HUES48 (cell line): ENCODE results near the gene ITK.

Experiments
- H3K27ac ChIP-seq: one replicate; pipeline ENCODE4 v1.7.0; 2013; ENCODE audit warnings: low read depth, low read length, inconsistent platforms
- H3K27me3 ChIP-seq: 2 replicates; pipeline ENCODE4 v1.6.1; 2013; ENCODE audit warnings: mild to moderate bottlenecking, low read length; ENCODE audit not compliant: control insufficient read depth, insufficient read depth
- H3K36me3 ChIP-seq: 2 replicates; pipeline ENCODE4 v1.6.1; 2013; ENCODE audit warnings: low read length; ENCODE audit not compliant: control insufficient read depth, insufficient read depth
- H3K4me1 ChIP-seq: 2 replicates; pipeline ENCODE4 v1.6.1; 2013; ENCODE audit warnings: mild to moderate bottlenecking, low read length; ENCODE audit not compliant: control insufficient read depth, insufficient read depth
- H3K4me3 ChIP-seq: 2 replicates; pipeline ENCODE4 v1.5.1; 2013; ENCODE audit warnings: mild to moderate bottlenecking, low read depth, low read length
- H3K9ac ChIP-seq: 2 replicates; pipeline ENCODE4 v1.6.1; 2013; ENCODE audit warnings: mild to moderate bottlenecking, low read depth, low read length, moderate library complexity
- H3K9me3 ChIP-seq: 2 replicates; pipeline ENCODE4 v1.6.1; 2013; ENCODE audit warnings: low read length; ENCODE audit not compliant: control insufficient read depth, insufficient read depth

ITK gene

GRCh38 chr5:157180374-157181264 lies at the start of gene ITK:
Gene ITK (plus strand): TSS chr5:157180840. CDS start chr5:157180978, 138 bp downstream.
- H3K9ac ChIP-seq, result no peak within 1 kb of the TSS
- H3K27me3 ChIP-seq, result peaks cover 30% of the 10 kb centered on the region
- no peaks in the 10 kb centered on the region for H3K4me1 ChIP-seq
- no peak within 1 kb of the TSS for H3K4me3 ChIP-seq
- H3K27ac ChIP-seq, result no peak within 1 kb of the TSS
- no peaks in the 10 kb centered on the region for H3K9me3 ChIP-seq
- no peaks in the 10 kb centered on the region for H3K36me3 ChIP-seq

DNA sequence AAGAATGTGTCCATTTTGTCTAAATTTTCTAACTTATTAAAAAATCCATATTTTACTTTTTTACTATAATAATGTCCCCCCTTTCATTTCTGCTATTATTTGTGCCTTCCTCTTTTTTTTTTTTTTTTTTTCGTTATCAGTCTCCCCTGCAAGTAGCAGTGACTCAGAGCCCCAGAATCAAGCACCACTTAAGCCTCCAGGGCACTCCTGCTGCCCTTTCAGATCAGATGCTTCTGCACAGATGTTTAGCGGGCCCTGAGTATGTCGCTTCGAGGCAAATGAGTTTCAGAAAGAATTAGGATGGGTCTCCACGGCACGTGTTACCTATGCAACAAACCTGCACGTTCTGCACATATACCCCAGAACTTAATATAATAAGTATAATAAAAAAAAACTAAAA lies 49.7 kb upstream of the ITK start:
- Histone ChIP-seq H3K4me1 (0 out of 2 replicates have a peak, but pooled peaks cover 2% of the 10 kb centered on the region), H3K27me3 (no peaks in the 10 kb centered on the region), H3K36me3 (no peaks in the 10 kb centered on the region), H3K4me3 (no peak overlapping the region), H3K9ac (no peak overlapping the region), H3K27ac (no peak overlapping the region), H3K9me3 (no peaks in the 10 kb centered on the region)

DNA sequence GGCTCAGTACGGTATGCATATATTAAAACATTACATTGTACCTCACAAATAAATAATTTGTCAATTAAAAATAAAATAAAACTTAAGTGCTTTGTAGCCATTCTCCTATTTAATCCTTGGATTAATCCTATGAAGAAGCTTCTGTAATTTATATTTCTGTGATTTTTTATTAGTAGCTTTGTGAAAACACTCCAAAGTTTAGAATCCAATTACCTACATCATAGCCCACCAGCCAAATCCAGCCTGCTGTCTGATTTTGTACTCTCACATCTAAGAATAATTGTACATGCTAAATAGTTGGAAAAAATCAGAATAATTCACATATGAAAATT lies 48.4 kb upstream of the ITK start:
- Histone ChIP-seq H3K4me3 (no peak overlapping the region), H3K36me3 (0 out of 2 replicates have a peak, but pooled peaks cover 3% of the 10 kb centered on the region), H3K9ac (no peak overlapping the region), H3K27ac (no peak overlapping the region), H3K27me3 (no peaks in the 10 kb centered on the region), H3K9me3 (no peaks in the 10 kb centered on the region), H3K4me1 (0 out of 2 replicates have a peak, but pooled peaks cover 2% of the 10 kb centered on the region)

DNA sequence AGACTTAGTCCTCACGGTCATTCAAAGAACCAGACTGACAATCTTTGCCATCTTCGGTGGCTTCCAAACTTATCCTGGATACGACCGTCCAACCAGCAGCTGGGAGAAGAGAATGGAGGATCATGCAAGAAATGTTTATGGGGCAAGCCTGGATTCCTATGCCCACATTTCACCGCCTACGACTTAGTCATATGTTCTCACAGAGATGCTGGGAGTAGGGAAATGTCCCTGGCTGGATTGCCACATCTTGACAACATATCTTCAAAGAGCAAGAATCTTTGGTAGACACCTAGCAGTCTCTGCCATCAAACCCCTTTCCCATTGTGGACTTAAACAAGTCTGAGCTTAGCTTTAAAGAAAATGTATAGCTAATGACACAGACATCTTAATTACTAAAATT lies 42.9 kb upstream of the ITK start:
- Histone ChIP-seq H3K9ac (no peak overlapping the region), H3K27ac (no peak overlapping the region), H3K36me3 (peaks cover 24% of the 10 kb centered on the region), H3K9me3 (no peaks in the 10 kb centered on the region), H3K27me3 (no peaks in the 10 kb centered on the region), H3K4me3 (no peak overlapping the region), H3K4me1 (no peaks in the 10 kb centered on the region)

DNA sequence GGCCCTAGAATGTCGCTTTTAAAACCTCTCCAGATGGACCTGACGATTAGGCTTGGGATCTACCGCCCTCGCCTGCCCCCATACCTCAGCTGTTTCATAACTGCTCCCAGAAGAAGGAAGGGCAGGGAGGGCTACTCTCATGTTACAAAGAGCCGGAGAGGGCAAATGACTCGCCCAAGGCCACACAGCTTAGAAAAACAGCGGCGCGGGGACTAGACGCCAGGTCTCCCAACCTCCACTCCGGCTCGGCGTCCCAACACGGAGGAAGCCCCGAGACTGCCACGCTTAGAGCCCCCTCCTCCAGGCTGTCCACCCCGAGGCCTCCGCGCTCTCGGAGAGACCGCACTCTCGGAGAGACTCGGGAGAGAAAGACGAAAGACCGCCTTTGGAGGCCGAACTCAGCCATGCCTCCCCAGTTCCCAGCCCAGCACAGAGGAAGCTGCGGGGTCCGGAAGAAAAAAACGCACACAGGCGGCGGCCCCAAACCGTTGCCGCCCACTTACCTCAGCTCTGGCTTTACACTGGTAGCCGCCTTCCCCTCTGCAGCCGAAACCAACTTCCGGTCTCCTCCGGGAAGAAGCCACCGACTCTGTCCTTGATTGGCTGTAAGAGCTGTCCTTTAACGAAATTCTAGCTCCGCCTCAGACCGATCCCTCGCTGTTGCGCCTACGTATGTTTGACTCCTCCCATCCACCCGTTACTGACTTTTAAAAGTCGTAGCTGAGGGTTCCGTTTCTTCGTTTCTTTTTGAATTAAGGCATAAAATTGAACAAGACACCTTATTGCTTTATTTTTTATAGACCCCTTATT lies 38.1 kb upstream of the ITK start, which contains the start of gene MED7:
MED7 (minus strand) TSS at position 549 of the 810 bp plus-strand sequence. CDS start 3,434 bp downstream, outside the sequence.
- peak within 1 kb of the TSS; percentile 86 for H3K27ac ChIP-seq
- H3K27me3 ChIP-seq, result no peaks in the 10 kb centered on the region
- H3K4me1 ChIP-seq, result no peaks in the 10 kb centered on the region
- no peaks in the 10 kb centered on the region for H3K9me3 ChIP-seq
- peak within 1 kb of the TSS; percentile 85 for H3K9ac ChIP-seq
- peak within 1 kb of the TSS; percentile 90 for H3K4me3 ChIP-seq
- peaks cover 19% of the 10 kb centered on the region for H3K36me3 ChIP-seq

DNA sequence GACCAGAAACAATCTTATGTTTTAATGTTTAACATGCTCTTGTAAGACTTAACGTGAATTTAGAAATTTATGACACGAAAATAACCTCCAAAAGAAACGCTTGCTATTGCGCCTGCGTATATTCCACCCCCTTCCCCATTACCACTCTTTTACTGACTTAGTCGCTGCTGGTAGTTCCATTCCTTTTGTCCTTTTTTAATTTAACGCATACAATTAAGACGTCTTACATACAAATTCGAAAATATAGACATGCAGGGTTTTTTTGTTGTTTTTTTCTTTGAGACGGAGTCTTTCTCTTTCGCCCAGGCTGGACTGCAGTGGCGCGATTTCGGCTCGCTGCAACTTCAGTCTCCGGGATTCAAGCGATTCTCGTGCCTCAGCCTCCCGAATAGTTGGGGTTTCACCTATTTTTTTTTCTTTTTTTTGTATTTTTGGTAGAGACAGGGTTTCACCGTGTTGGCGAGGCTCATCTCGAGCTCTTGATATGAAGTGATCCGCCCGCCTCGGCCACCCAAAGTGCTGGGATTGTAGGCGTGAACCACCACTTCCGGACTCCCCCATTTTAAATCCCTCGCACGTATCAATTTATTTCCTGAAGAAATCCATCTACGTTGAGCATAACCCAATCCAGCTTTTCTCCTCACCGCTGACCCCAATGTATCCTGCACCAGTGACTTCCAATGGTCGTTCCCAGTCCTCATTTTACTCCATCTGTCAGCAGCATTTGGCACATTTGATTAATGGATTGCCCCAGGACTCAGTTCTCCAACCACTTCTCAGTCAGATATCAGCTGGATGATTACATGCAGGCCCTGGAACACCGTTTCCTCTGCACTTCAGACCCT lies 37.3 kb upstream of the ITK start:
- Histone ChIP-seq H3K27me3 (no peaks in the 10 kb centered on the region), H3K27ac (peak overlapping the region; percentile 45), H3K4me1 (no peaks in the 10 kb centered on the region), H3K36me3 (peaks cover 10% of the 10 kb centered on the region), H3K4me3 (peak overlapping the region; percentile 90), H3K9ac (no peak overlapping the region), H3K9me3 (no peaks in the 10 kb centered on the region)

DNA sequence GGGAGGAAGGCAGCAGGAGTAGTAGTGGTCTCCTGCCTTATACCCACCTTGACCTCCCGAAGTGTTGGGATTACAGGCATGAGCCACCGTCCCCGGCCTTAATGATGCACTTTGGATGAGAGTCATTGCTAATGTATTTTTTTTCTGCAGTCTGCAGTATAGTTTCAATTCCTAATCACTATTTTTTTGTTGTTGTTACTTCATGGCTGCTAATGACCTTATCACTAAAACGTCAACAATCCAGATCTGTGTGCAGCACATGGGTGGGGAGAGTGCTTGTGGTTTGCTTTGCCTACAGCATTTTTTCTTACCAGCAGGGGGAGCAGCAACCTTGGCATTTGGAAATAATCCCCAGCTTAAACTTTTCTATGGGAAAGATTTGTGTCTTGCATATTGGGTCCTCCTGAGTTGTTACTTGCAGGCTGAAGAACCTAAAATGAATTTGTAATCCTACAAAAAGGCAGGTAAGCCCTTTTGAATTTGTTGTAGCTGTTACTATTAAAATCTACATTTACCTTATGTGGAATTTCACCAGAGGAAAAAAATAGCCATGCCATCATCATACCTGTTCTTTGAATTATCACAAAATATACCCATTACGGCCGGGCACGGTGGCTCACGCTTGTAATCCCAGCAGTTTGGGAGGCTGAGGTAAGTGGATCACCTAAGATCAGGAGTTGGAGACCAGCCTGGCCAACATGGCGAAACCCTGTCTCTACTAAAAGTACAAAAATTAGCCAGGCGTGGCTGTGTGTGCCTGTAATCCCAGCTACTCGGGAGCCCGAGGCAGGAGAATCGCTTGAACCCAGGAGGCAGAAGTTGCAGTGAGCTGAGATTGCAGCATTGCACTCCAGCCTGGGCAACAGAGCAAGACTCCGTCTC lies 31.7 kb upstream of the ITK start:
- H3K9ac ChIP-seq, result no peak overlapping the region
- H3K4me1 ChIP-seq, result no peaks in the 10 kb centered on the region
- H3K4me3 ChIP-seq, result no peak overlapping the region
- H3K27me3 ChIP-seq, result no peaks in the 10 kb centered on the region
- H3K36me3 ChIP-seq, result no peaks in the 10 kb centered on the region
- H3K27ac ChIP-seq, result no peak overlapping the region
- no peaks in the 10 kb centered on the region for H3K9me3 ChIP-seq

DNA sequence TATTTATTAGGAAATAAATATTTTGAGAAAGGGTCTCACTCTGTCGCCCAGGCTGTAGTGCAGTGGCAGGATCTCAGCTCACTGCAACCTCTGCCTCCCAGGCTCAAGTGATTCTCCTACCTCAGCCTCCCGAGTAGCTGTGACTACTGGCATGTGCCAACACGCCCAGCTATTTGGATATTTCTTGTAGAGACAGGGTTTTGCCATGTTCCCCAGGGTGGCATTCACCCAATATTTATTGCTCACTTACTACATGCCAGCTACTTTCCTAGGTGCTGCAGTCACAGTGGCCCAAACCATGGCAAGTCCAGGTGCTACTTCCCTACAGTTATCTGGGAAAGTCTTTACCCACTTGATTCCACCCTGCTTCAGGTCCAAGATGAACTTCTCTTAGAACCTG lies 29.6 kb upstream of the ITK start:
- Histone ChIP-seq H3K36me3 (no peaks in the 10 kb centered on the region), H3K9ac (no peak overlapping the region)

GRCh38 chr5:157155297-157155696 lies 25.3 kb upstream of the ITK start:
- no peaks in the 10 kb centered on the region for H3K4me1 ChIP-seq

More for the DNA sequence above, 29.6 kb upstream of the ITK start:
- no peak overlapping the region for H3K27ac ChIP-seq
- no peaks in the 10 kb centered on the region for H3K27me3 ChIP-seq
- no peak overlapping the region for H3K4me3 ChIP-seq
- H3K9me3 ChIP-seq, result no peaks in the 10 kb centered on the region
- no peaks in the 10 kb centered on the region for H3K4me1 ChIP-seq

More at GRCh38 chr5:157155297-157155696, 25.3 kb upstream of the ITK start:
- Histone ChIP-seq H3K4me3 (no peak overlapping the region), H3K27me3 (no peaks in the 10 kb centered on the region), H3K9me3 (no peaks in the 10 kb centered on the region), H3K27ac (no peak overlapping the region), H3K9ac (no peak overlapping the region), H3K36me3 (no peaks in the 10 kb centered on the region)
